ENCODE results near the gene ENPP6.

Gene ENPP6

DNA sequence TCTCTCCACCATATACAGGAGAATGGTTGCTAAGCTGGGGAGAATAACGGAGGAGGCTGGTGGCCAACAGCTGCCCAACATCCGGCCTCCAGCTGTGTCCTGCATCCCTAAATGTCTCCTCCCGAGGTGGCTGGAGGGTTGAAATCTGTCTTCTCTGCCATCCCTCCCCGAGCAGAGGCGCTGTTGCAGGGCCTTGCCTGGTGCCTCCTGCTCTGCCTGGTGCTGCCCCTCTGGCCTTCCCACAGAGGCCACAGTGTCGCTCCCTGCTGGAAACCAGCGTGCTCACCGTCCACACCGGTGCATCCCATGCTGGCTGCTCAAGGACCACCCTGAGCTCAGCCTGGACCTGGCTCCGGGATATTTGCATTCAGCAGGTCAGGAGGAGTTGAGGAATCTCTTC, 115.2 kb downstream of the ENPP6 start:
- DNase-seq, result no peak

GRCh38 chr4:184101711-184102110, 116.0 kb downstream of the ENPP6 start:
- no peak for DNase-seq

- no peak for DNase-seq
Measured at GRCh38 chr4:184100297-184100885, 117.3 kb downstream of the ENPP6 start.

GRCh38 chr4:184099535-184099966, 118.1 kb downstream of the ENPP6 start:
- no peak for DNase-seq

GRCh38 chr4:184099000-184099399, 118.7 kb downstream of the ENPP6 start:
- no peak for DNase-seq

DNA sequence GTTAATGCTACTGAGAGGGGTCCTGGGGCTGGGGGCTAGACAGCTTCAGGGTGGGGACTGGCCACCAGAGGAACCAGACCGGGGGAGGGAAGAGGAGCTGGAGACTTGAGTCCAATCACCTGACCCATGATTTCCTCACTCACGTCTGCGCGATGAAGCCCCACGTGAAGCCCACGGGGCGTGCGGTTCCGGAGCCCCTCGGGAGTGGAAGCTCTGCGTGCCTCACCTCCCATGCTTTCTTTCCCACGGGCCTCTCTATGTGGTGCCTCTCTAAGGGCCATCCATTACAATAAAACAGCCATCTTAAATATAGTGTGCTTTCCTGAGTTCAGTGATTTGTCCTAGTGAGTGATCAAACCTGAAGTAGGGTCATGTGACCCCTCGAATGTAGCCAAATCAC, 119.9 kb downstream of the ENPP6 start:
- DNase-seq, result no peak

GRCh38 chr4:184097241-184097605, 120.5 kb downstream of the ENPP6 start:
- DNase-seq, result no peak

GRCh38 chr4:184096561-184097240, 121.0 kb downstream of the ENPP6 start:
- no peak for DNase-seq

- DNase-seq, result no peak
Measured at GRCh38 chr4:184094532-184095159, 123.0 kb downstream of the ENPP6 start.

GRCh38 chr4:184091986-184092385, 125.7 kb downstream of the ENPP6 start:
- no peak for DNase-seq

DNA sequence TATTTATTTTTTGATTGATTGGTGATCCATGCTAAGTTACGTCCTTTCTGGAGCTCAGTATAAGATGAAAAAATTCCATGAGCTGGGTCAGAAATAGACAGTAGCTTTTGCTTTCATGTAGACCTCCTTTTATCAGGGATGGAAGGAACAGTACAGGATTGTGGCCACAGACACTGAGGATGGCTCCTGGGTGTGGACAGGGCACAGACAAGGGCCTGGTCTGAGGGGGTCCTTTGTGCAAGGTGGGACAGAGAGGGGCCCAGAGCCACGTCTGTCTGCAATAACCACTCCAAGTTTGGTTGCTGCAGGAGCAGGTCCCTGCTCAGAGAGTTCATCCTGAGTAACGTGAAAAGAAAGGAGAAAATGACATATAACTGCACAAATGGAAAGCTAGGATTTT, 127.1 kb downstream of the ENPP6 start:
- DNase-seq, result no peak

DNA sequence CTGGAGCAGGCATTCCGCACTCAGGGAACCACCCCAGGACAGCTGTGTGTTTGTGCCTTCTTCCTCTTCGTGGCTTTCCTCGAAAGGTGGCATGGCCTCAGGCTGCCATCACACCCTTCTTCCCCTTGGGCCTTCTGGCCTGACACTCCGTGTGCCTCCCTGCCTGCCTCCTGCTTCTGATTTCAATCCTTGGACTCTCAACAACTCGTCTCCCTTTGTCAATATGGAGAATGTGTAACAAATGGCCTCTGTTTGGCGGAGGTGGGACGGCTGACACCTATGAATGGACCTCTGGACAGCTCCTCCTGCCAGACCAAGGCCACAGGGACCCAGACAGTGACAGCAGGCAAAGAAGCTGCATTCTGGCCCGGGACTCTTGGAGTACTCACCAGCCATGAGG, 137.0 kb downstream of the ENPP6 start:
- DNase-seq, result no peak

DNA sequence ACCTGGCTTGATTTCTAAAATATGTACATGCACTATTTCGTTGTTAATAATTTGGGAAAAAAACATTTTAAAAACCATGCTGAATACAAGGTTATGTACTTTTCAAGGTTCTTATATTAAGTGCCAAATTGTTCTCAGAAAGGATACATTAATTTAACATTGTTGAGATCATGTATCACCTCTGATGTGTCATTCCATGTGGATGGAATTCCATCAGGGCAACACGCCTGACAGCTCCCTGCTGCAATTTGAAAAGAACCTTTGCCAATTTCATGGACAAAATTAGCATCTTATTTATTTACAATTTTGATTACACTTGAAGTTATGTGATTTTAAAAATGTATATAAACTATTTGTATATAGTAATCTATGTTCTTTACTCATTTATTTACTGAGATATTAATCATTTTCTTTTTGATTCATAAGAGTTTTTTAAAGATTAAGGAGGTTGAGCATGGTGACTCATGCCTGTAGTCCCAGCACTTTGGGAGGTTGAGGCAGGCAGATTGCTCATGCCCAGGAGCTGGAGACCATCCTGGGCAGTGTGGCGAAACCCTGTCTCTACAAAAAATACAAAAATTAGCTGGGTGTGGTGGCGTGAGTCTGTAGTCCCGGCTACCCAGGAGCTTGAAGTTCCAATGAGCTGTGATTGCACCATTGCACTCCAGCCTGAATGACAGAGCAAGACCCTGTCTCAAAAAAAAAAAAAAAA, 142.8 kb downstream of the ENPP6 start:
- DNase-seq, result no peak

DNA sequence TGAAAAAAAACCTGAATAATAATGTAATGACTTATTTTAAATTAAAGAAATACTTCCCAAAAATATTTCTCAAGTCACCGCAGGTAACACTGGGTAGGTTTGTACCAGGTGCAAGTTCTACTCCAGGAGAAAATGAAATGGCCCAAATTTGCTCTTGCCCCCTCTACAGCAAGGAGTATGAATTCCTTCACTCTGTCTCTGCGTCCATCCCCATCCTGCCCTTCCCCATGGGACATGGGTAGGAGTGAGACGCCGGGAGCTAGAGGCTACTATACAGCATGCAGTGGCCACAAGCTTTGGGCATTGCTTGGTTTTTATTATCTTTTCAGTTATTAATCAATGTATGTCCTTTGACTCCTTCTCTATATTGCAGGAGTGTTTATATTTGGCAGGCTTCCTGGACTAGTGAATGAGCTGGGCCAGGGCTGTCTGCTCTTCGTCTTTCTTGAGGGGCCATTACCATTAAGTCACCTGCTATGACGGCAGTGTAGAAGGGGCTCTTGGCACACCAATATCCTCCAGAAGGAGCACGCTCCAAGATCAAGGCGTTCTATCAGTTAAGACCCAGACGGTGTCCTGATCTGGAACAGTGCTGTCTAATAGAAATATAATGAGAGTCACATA, 149.6 kb downstream of the ENPP6 start:
- no peak for DNase-seq

DNA sequence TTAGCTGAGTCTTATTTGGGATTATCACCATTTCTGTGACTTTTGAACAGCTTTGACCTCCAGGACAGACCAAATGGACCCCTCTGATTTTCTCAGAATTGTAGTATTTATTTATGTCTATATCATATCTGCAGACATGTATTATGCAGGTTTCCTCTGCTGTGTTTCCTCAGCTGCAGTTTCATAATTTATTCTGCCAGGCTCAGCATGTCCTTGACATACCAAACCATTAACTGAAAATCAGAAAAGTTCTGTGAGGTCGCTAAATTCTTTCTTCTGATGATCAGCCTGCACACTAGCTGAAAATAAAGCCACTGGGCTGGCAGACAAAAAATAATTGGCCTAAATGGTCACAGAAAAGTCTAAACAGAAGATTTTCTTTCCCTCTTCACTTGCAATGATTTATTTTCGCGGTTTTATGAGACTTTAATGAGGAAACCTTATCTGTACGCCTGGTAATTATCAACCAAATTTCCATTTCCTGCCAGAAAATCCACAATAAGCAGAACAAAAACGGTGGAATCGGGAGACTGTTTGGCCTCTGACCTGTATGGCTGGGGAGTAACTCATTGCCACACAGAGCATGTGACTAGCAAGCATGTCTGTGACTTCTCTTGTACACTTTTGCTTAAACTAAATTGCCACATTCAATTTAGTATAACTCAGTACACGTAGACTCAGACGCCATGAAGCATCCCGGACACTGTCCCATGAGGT, 150.9 kb downstream of the ENPP6 start:
- DNase-seq, result no peak

DNA sequence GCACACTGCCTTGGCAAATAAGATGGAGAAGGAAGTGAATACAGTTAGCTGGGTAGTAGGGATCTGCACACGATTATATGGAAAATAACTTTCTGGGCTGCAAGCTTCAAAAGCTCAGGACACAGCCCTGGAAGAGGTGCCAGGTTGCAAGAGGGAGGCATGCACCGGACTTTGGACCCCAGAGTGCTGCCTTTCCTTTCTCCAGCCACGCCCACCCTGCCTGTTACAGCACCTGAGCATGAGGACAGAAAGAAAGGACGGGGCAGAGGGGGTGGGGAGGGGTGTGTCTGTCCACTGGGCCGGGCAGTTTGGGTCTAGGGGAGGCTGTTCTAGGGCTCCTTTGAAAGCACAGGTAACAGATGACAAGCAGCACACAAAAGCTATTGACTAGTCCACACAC, 152.8 kb downstream of the ENPP6 start:
- DNase-seq, result no peak

DNA sequence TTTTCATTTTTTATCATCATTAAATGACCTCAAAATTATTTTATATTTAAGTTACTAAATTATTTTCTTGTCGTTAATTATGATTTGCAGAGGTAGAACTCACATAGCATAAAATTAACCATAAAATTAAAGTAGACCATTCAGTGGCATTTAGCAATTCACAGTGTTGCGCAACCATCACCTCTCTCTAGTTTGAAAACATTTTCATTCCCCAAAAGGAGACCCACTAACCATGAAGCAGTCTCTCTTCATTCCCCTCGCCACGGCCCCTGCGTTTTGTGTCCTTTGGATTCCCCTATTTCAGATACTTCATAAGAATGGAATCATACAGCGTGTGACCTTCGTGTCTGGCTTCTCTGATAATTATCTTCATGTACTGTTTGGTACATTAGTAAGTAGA, 154.9 kb downstream of the ENPP6 start:
- DNase-seq, result no peak

DNA sequence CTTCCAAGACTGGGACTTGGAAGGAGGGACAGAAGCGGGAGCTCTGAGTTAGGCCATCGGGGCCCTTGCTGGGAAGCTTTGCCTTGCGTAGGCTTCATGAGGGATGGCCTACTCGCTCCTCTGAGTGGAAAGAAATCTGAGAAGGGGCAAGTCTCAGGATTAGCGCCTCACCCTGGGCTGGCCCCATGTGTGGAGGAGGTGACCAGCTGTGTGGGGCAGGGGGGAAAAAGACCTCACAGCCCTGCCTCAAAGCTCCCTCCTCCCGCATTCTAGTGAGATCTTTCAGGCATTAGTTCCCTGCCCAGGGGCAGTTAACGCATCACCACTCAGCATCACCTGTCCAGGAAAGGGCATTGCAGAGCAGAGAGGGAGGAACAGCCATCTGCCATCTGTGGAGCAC, 156.1 kb downstream of the ENPP6 start:
- DNase-seq, result no peak

- DNase-seq, result no peak
Measured at GRCh38 chr4:184059099-184059498, 158.6 kb downstream of the ENPP6 start.

DNA sequence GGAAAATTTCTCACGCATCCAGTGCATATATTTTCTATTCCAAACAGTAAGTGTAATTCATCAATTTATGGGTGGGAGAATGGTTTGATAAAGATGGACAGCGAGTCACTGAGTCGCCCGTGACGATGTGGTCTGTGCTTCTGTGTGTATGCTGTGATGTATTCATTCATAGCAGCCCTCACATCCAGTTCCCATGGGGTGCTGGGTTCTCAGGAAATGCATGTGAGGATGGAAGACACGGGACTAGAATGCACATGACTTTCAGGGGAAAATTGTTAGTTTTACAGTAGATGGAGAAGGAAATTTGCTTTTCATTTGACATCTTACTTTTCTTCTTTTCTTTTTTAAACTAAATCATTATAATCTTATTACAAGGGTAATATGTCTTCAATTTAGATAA, 159.6 kb downstream of the ENPP6 start:
- no peak for DNase-seq

DNA sequence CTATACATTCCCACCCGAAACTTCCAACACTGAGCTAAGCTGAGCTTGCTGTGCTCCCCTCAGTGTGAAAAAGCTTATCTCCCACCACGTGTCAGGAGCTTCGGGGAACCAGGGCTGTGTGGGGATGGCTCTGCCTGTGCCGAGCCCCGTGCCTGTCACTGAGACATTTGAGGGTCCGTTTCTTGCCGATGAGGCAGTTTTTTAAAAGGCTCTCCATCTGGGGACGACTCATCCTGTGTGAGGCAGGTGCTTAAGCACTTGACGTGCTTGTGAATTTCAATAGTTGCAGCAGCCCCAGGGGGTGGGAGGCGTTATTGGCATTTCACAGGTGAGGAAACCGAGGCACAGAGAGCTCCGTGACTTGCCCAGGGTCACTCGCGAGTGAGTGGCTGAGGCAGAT, 160.8 kb downstream of the ENPP6 start:
- no peak for DNase-seq

DNA sequence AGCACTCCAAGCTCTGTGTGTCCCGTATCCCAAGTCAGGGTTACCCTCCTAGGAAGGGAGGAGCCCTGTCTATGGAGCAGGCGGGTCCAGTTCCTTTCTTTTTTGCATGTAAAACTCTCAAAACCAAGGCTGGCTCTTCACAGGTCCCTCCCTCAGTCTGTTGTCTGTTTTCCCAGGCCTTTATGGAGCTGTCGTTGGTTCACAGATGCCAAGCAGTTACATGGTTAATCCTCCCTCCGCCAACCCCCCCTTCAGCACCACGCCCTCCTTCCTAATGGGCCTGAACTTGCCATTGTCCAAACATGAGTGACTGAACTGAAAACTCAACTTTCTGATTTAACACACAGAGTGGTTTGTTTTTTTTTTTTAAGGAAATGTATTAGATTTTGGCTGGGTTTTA, 164.2 kb downstream of the ENPP6 start:
- DNase-seq, result no peak

DNA sequence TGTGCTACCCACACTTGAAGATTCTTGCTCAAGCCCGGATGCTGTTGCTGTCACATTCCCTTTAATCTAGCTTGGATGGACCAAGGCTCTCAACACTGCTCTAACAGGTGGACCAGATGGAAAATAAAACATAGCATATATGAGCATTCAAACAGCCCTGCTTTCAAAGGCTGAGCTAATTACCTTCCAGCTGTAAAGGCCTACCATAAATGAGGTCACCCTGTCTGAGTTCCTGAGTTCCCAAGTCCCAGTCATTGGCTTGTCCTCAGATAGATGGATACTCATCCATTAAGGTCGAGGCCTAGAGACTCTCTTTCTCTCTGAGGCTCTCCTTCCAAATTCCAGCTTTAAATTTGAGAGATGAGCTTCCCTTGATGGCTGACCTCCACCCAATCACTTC, 165.1 kb downstream of the ENPP6 start:
- DNase-seq, result no peak

Measured in NCI-H2107 (cell line).